Subcutaneous adipose tissue (tissue), 4 donors: ENCODE data around the gene PPFIA4. TPM values are rescaled to one million over a fixed set of nuclear protein-coding genes. Genes with fewer than 3 reads are reported as not detected.

ENCODE experiments used
- CTCF ChIP-seq: fragments of 450-650 bp; IDR thresholded peaks from one replicate; pipeline ENCODE4 v1.5.1; 2016; ENCODE audit warnings: low read depth, mild to moderate bottlenecking, control low read depth, antibody characterized with exemption, moderate library complexity
- total RNA-seq, 4 donors: library from RNA; depleted of rRNA; stranded (reverse); fragments of >200 nt; gene quantifications; one replicate each; pipeline ENCODE4 v1.1.0, GENCODE V29; 2016

The PPFIA4 gene
- total RNA-seq, 4 donors from 2014 or later, result 0.16 to 0.19 (median 0.17) TPM; not detected in 1

- no peak for TF ChIP-seq CTCF
Measured at GRCh38 chr1:203056516-203056915, 30.2 kb downstream of the PPFIA4 start.

GRCh38 chr1:203057911-203058675, 31.8 kb downstream of the PPFIA4 start:
- no peak for TF ChIP-seq CTCF

GRCh38 chr1:203058676-203058935, 32.3 kb downstream of the PPFIA4 start:
- TF ChIP-seq CTCF, result no peak

GRCh38 chr1:203059485-203059884, 33.2 kb downstream of the PPFIA4 start:
- no peak for TF ChIP-seq CTCF

- no peak for TF ChIP-seq CTCF
Measured at GRCh38 chr1:203060115-203060514, 33.8 kb downstream of the PPFIA4 start.

GRCh38 chr1:203063287-203063686, 37.0 kb downstream of the PPFIA4 start:
- TF ChIP-seq CTCF, result no peak

- no peak for TF ChIP-seq CTCF
Measured at GRCh38 chr1:203065191-203065590, 38.9 kb downstream of the PPFIA4 start.
